ENCODE results near the gene FBF1.

Gene FBF1

DNA sequence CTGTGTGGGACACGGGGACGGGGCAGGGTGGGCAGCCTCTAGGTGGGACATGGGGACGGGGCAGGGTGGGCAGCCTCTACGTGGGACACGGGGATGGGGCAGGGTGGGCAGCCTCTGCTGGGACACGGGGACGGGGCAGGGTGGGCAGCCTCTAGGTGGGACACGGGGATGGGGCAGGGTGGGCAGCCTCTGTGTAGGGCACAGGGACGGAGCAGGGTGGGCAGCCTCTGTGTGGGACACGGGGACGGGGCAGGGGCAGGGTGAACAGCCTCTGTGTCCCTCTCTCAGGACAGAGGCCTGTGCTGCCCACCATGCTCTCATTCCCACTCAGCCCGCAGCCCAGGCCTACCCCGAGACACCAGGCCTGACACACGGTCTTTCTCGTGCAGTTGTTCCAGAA is 19.2 kb downstream of the FBF1 start:
- ATAC-seq = no peak
- TF ChIP-seq ZFP30 (CRISPR knock-in tag; IDR thresholded peaks at IDR 0.05) (no peak), ESRRG (CRISPR knock-in tag; IDR thresholded peaks at IDR 0.05) (no peak), SNAI2 (CRISPR knock-in tag; IDR thresholded peaks at IDR 0.05) (no peak), TSHZ2 (CRISPR knock-in tag; IDR thresholded peaks at IDR 0.05) (no peak), PPARA (CRISPR knock-in tag; IDR thresholded peaks at IDR 0.05; ENCODE audit: borderline replicate concordance) (no peak)
- TF ChIP-seq, protein P1, sequence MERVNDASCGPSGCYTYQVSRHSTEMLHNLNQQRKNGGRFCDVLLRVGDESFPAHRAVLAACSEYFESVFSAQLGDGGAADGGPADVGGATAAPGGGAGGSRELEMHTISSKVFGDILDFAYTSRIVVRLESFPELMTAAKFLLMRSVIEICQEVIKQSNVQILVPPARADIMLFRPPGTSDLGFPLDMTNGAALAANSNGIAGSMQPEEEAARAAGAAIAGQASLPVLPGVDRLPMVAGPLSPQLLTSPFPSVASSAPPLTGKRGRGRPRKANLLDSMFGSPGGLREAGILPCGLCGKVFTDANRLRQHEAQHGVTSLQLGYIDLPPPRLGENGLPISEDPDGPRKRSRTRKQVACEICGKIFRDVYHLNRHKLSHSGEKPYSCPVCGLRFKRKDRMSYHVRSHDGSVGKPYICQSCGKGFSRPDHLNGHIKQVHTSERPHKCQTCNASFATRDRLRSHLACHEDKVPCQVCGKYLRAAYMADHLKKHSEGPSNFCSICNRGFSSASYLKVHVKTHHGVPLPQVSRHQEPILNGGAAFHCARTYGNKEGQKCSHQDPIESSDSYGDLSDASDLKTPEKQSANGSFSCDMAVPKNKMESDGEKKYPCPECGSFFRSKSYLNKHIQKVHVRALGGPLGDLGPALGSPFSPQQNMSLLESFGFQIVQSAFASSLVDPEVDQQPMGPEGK (CRISPR knock-in tag; IDR thresholded peaks at IDR 0.05; ENCODE audit: borderline replicate concordance) = no peak

DNA sequence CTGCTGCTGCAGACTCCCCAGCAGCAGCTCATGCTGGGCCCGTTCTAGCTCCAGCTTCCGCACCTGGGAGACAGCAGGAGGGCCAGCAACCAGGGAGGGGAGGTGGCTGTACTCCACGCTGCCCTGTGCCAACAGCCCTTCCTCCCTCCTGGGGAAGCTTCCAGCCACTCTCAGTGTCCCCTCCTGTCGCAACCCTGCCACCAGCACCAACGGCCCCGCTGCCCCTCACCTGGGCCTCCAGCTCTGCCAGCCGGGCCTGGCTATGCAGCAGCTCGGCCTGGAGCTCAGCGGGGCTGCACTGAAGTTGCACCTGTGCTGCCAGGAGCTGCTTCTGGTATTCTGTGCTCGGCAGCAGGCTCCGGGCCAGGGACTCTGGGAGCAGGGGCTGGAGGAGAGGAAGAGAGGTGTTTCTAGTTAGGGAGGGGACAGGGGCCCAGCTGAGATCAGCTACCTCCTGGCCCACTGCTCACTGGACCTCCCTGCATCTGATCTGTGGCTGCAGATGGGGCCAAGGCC is 20.7 kb downstream of the FBF1 start:
- no peak for ATAC-seq
- no peak for TF ChIP-seq PPARA (CRISPR knock-in tag; IDR thresholded peaks at IDR 0.05; ENCODE audit: borderline replicate concordance)
- no peak for TF ChIP-seq SNAI2 (CRISPR knock-in tag; IDR thresholded peaks at IDR 0.05)
- TF ChIP-seq POU6F1 (CRISPR knock-in tag; IDR thresholded peaks at IDR 0.05; ENCODE audit: borderline replicate concordance, low read depth) = no peak
- TF ChIP-seq TCF4 (CRISPR knock-in tag; IDR thresholded peaks at IDR 0.05; ENCODE audit: borderline replicate concordance) = no peak
- TF ChIP-seq, protein P2, sequence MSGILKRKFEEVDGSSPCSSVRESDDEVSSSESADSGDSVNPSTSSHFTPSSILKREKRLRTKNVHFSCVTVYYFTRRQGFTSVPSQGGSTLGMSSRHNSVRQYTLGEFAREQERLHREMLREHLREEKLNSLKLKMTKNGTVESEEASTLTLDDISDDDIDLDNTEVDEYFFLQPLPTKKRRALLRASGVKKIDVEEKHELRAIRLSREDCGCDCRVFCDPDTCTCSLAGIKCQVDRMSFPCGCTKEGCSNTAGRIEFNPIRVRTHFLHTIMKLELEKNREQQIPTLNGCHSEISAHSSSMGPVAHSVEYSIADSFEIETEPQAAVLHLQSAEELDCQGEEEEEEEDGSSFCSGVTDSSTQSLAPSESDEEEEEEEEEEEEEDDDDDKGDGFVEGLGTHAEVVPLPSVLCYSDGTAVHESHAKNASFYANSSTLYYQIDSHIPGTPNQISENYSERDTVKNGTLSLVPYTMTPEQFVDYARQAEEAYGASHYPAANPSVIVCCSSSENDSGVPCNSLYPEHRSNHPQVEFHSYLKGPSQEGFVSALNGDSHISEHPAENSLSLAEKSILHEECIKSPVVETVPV (CRISPR knock-in tag; IDR thresholded peaks at IDR 0.05) = no peak
- TF ChIP-seq ZNF8 (CRISPR knock-in tag; IDR thresholded peaks at IDR 0.05) = no peak
- TF ChIP-seq ZNF565 (CRISPR knock-in tag; conservative IDR thresholded peaks at IDR 0.05; ENCODE audit: low read depth) = no peak
- TF ChIP-seq ESRRG (CRISPR knock-in tag; IDR thresholded peaks at IDR 0.05) = no peak
- TF ChIP-seq ZFP30 (CRISPR knock-in tag; IDR thresholded peaks at IDR 0.05) = no peak
- no peak for TF ChIP-seq ZFP3 (CRISPR knock-in tag; IDR thresholded peaks at IDR 0.05)
- TF ChIP-seq ZNF70 (CRISPR knock-in tag; IDR thresholded peaks at IDR 0.05) = no peak
- no peak for TF ChIP-seq RARB (CRISPR knock-in tag; IDR thresholded peaks at IDR 0.05)
- TF ChIP-seq TSHZ2 (CRISPR knock-in tag; IDR thresholded peaks at IDR 0.05) = no peak
- TF ChIP-seq, protein P3, sequence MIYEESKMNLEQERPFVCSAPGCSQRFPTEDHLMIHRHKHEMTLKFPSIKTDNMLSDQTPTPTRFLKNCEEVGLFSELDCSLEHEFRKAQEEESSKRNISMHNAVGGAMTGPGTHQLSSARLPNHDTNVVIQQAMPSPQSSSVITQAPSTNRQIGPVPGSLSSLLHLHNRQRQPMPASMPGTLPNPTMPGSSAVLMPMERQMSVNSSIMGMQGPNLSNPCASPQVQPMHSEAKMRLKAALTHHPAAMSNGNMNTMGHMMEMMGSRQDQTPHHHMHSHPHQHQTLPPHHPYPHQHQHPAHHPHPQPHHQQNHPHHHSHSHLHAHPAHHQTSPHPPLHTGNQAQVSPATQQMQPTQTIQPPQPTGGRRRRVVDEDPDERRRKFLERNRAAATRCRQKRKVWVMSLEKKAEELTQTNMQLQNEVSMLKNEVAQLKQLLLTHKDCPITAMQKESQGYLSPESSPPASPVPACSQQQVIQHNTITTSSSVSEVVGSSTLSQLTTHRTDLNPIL (CRISPR knock-in tag; IDR thresholded peaks at IDR 0.05; ENCODE audit: low read depth) = no peak
- TF ChIP-seq BACH2 (CRISPR knock-in tag; IDR thresholded peaks at IDR 0.05; ENCODE audit: borderline replicate concordance) = no peak
- no peak for TF ChIP-seq CSDC2 (CRISPR knock-in tag; IDR thresholded peaks at IDR 0.05)
- no peak for TF ChIP-seq OSR1 (CRISPR knock-in tag; IDR thresholded peaks at IDR 0.05)
- TF ChIP-seq ARNTL (CRISPR knock-in tag; IDR thresholded peaks at IDR 0.05; ENCODE audit: borderline replicate concordance, low read depth) = no peak
- no peak for TF ChIP-seq ISL1 (CRISPR knock-in tag; IDR thresholded peaks at IDR 0.05)
- TF ChIP-seq, protein P1 (CRISPR knock-in tag; IDR thresholded peaks at IDR 0.05; ENCODE audit: borderline replicate concordance) = no peak
